IMR-90 (cell line): Measurements from ENCODE around the gene CRISPLD2. TPM values are rescaled to one million over a fixed set of nuclear protein-coding genes. Genes with fewer than 3 reads are reported as not detected.

Experiments
- ATAC-seq: fragments of 200-7000 bp; cut with Tn5 transposase; 2 replicates; pipeline ENCODE4 v1.9.1; 2020; ENCODE audit warnings: low read depth, mild to moderate bottlenecking, moderate library complexity
- BruUV-seq: library from RNA; stranded (reverse); fragments of 400-500 nt; replicated peaks from 2 replicates; lab custom pipeline; 2021; lab: Mats Ljungman, UMichigan
- CTCF ChIA-PET: fragments of 300-600 bp; formaldehyde crosslinking; extraction: SDS; loops from one replicate; lab custom pipeline; 2021; ENCODE audit warnings: antibody characterized with exemption; lab: Yijun Ruan, JAX
- POLR2A ChIA-PET: fragments of 300-600 bp; sonication (Branson Sonifier 250); formaldehyde crosslinking; loops from one replicate; lab custom pipeline; 2022; ENCODE audit warnings: antibody characterized with exemption; ENCODE audit not compliant: unreplicated experiment; lab: Charles Lee
- DNase-seq: peaks from one replicate; pipeline ENCODE4 v3.0.0; 2013
- H2AFZ ChIP-seq: replicated peaks from 2 replicates; pipeline ENCODE3; 2013; ENCODE audit warnings: low read length, mild to moderate bottlenecking; ENCODE audit not compliant: poor library complexity
- H2AK5ac ChIP-seq: 2 replicates; pipeline ENCODE4 v1.6.1; 2013; ENCODE audit warnings: low read depth, low read length, inconsistent platforms
- H2AK9ac ChIP-seq: replicated peaks from 2 replicates; pipeline ENCODE3; 2013; ENCODE audit warnings: mild to moderate bottlenecking, low read depth, low read length, moderate library complexity; ENCODE audit not compliant: poor library complexity
- H2BK120ac ChIP-seq: 2 replicates; pipeline ENCODE4 v1.6.1; 2013; ENCODE audit warnings: low read depth, low read length, inconsistent platforms
- H2BK15ac ChIP-seq: 3 replicates; pipeline ENCODE4 v1.6.1; 2013; ENCODE audit warnings: low read depth, low read length, inconsistent platforms
- H2BK20ac ChIP-seq: 2 replicates; pipeline ENCODE4 v1.6.1; 2013; ENCODE audit warnings: low read depth, mild to moderate bottlenecking, inconsistent platforms, low read length, moderate library complexity
- H2BK5ac ChIP-seq: 2 replicates; pipeline ENCODE4 v1.6.1; 2013; ENCODE audit warnings: mild to moderate bottlenecking, low read depth, low read length, inconsistent platforms; ENCODE audit not compliant: poor library complexity, severe bottlenecking
- H3K14ac ChIP-seq: replicated peaks from 2 replicates; pipeline ENCODE4 v1.6.1; 2013; ENCODE audit warnings: low read depth, low read length, inconsistent platforms
- H3K18ac ChIP-seq: 2 replicates; pipeline ENCODE4 v1.6.1; 2013; ENCODE audit warnings: low read depth, low read length, control low read depth
- H3K23ac ChIP-seq: 2 replicates; pipeline ENCODE4 v1.6.1; 2013; ENCODE audit warnings: low read depth, low read length, inconsistent platforms
- H3K27ac ChIP-seq: 2 replicates; pipeline ENCODE4 v1.5.1; 2013; ENCODE audit warnings: mild to moderate bottlenecking, control low read depth, low read length; ENCODE audit not compliant: insufficient read depth
- H3K27me3 ChIP-seq: 2 replicates; pipeline ENCODE4 v1.6.1; 2013; ENCODE audit warnings: low read length; ENCODE audit not compliant: control insufficient read depth, insufficient read depth
- H3K36me3 ChIP-seq: 2 replicates; pipeline ENCODE4 v1.6.1; 2013; ENCODE audit warnings: low read length, mixed read lengths; ENCODE audit not compliant: control insufficient read depth, insufficient read depth
- H3K4ac ChIP-seq: 2 replicates; pipeline ENCODE4 v1.6.1; 2013; ENCODE audit warnings: low read depth, low read length, inconsistent platforms
- H3K4me1 ChIP-seq: 2 replicates; pipeline ENCODE4 v1.6.1; 2013; ENCODE audit warnings: low read length, mixed read lengths; ENCODE audit not compliant: control insufficient read depth, insufficient read depth
- H3K4me2 ChIP-seq: 2 replicates; pipeline ENCODE4 v1.6.1; 2013; ENCODE audit warnings: low read depth, mild to moderate bottlenecking, control low read depth, low read length, moderate library complexity
- H3K4me3 ChIP-seq: 2 replicates; pipeline ENCODE4 v1.5.1; 2013; ENCODE audit warnings: low read depth, mild to moderate bottlenecking, control low read depth, low read length, moderate library complexity; ENCODE audit not compliant: insufficient read depth
- H3K56ac ChIP-seq: 2 replicates; pipeline ENCODE4 v1.6.1; 2013; ENCODE audit warnings: low read length, inconsistent platforms; ENCODE audit not compliant: insufficient read depth; ENCODE audit errors: extremely low read depth
- H3K79me1 ChIP-seq, 2 experiments: 2 replicates each; pipeline ENCODE4 v1.6.1; 2013; ENCODE audit warnings: low read length in 2 of 2, inconsistent platforms in 1 of 2, low read depth in 1 of 2
- H3K9ac ChIP-seq: 2 replicates; pipeline ENCODE4 v1.6.1; 2013; ENCODE audit warnings: low read depth, low read length, control low read depth
- H3K9me1 ChIP-seq: 2 replicates; pipeline ENCODE4 v1.6.1; 2013; ENCODE audit warnings: low read length, inconsistent platforms; ENCODE audit not compliant: insufficient read depth
- H3K9me3 ChIP-seq: 2 replicates; pipeline ENCODE4 v1.6.1; 2013; ENCODE audit warnings: low read length; ENCODE audit not compliant: control insufficient read depth, insufficient read depth
- H4K20me1 ChIP-seq: 2 replicates; pipeline ENCODE4 v1.6.1; 2013; ENCODE audit warnings: low read length, inconsistent platforms; ENCODE audit not compliant: insufficient read depth
- H4K5ac ChIP-seq: 2 replicates; pipeline ENCODE4 v1.6.1; 2013; ENCODE audit warnings: mild to moderate bottlenecking, low read depth, low read length, control low read depth
- H4K8ac ChIP-seq, 2 experiments: 2 replicates each; pipeline ENCODE4 v1.6.1; 2013; ENCODE audit warnings: low read depth in 2 of 2, low read length in 2 of 2, control low read depth in 1 of 2, inconsistent platforms in 1 of 2
- H4K91ac ChIP-seq: 2 replicates; pipeline ENCODE4 v1.6.1; 2013; ENCODE audit warnings: low read depth, low read length, inconsistent platforms; ENCODE audit not compliant: insufficient read depth
- ELK1 ChIP-seq: fragments of 150-350 bp; IDR thresholded peaks from 2 replicates; pipeline ENCODE4 v1.6.1; 2016; ENCODE audit warnings: low read depth, mild to moderate bottlenecking, low read length, moderate library complexity, borderline replicate concordance
- MAZ ChIP-seq: IDR thresholded peaks from 2 replicates; pipeline ENCODE4 v1.6.1; 2012; ENCODE audit warnings: low read depth, mild to moderate bottlenecking, low read length, improper control_type of control experiment, moderate library complexity, borderline replicate concordance
- NFE2L2 ChIP-seq: fragments of 150-350 bp; IDR thresholded peaks from 2 replicates; pipeline ENCODE4 v1.6.1; 2016; ENCODE audit warnings: low read depth, mild to moderate bottlenecking, low read length
- POLR2A ChIP-seq: IDR thresholded peaks from 2 replicates; pipeline ENCODE4 v1.6.1; 2012; ENCODE audit warnings: mild to moderate bottlenecking, low read depth, low read length
- RFX5 ChIP-seq: IDR thresholded peaks from 2 replicates; pipeline ENCODE4 v1.8.0; 2012; ENCODE audit warnings: low read depth, mild to moderate bottlenecking, low read length, moderate library complexity
- WGBS, 2 experiments: methylation state at CpG; one replicate each; pipeline versions ENCODE4 v1.1.5 to v1.1.7; 2013; ENCODE audit warnings: missing lambda C conversion rate in 2 of 2; ENCODE audit not compliant: insufficient read length in 1 of 2; ENCODE audit errors: extremely low coverage in 2 of 2; 5-methylcytosine and 5-hydroxymethylcytosine counted together
- dilution Hi-C: fragments of 300-500 bp; cut with HindIII; formaldehyde crosslinking; loops from one replicate; pipeline ENCODE4 v1.14.3; 2018; ENCODE audit warnings: low sequenced_read_pairs; ENCODE audit not compliant: unreplicated experiment
- in situ Hi-C: fragments of 300-500 bp; cut with MboI; formaldehyde crosslinking; loops from 3 replicates; pipeline ENCODE4 v1.14.3; 2019; ENCODE audit warnings: low sequenced_read_pairs, inconsistent platforms, mixed read lengths
- intact Hi-C: fragments of 100-400 bp; cut with micrococcal nuclease; formaldehyde crosslinking; loops from 2 replicates; pipeline ENCODE4 v1.10.0; 2022
- polyA plus RNA-seq, 3 experiments: library from polyadenylated mRNA; depleted of rRNA; stranded (reverse); fragments of >200 nt; gene quantifications; 2 replicates each; pipeline ENCODE4 v1.2.3, GENCODE V29; 2012; ENCODE audit warnings: low replicate concordance in 1 of 3
- total RNA-seq: library from RNA; depleted of rRNA; stranded (reverse); fragments of >200 nt; gene quantifications from 2 replicates; pipeline ENCODE4 v1.2.3, GENCODE V29; 2012

The CRISPLD2 gene
- total and polyA plus RNA-seq, 2 of the 4 experiments (the other 2 are of a cell fraction): 23.1 to 37.5 TPM

DNA sequence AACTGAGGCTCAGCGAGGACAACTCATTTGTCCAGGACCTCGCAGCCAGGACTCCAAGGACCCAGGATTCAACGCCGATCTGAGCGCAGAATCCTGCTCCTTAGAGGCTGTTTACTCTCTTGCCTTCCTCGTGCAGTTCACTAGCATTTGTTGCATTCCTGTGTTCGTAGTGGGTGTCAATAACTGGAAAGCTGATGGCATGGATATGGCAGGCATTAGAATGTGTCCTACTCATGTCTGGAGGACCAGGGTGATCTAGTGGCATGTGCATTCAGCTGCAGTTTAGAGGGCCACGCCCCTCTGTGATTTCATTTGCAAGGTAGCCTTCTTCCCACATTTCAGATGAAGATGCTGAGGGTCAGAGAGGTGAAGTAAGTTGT, 510 bp downstream of the CRISPLD2 start:
- 0 out of 2 replicates have a peak overlapping the region, but pooled peaks have one; percentile 0 for H2BK20ac ChIP-seq
- H4K91ac ChIP-seq: peak overlapping the region; percentile 8; the same call in 1 of the 2 replicates
- 0 out of 2 replicates have a peak overlapping the region, but pooled peaks have one; percentile 2 for H3K18ac ChIP-seq
- peak overlapping the region; percentile 13 for H2BK120ac ChIP-seq
- no peak for TF ChIP-seq MAZ
- no peak for TF ChIP-seq POLR2A
- TF ChIP-seq RFX5: no peak
- no peak for TF ChIP-seq ELK1
- TF ChIP-seq NFE2L2: no peak
- dilution Hi-C loops (no loop called here), intact Hi-C loops (loop anchor here (10.0 kb wide), 1 partner anchor 195 kb away; no protein-coding TSS in a partner anchor), in situ Hi-C loops (no loop called here)
- peak overlapping the region; percentile 75 for H3K4me2 ChIP-seq
- 70% methylated on average over 3 of the region's 8 CpGs; no CpG with 5 or more reads in 1 of the 2 experiments for WGBS, 2 experiments
- DNase-seq (no peak), ATAC-seq (peak; percentile 35)
- no TSS peak for BruUV-seq
- H3K9ac ChIP-seq: peak overlapping the region; percentile 61
- POLR2A ChIA-PET: interaction anchor here (0.5 to 1.8 kb wide), 6 partner anchors 9 to 133 kb away, joined by 3 to 14 read pairs (median 3); no protein-coding TSS in a partner anchor
- H3K36me3 ChIP-seq: peaks cover 3% of the 10 kb centered on the region; the same call in 1 of the 2 replicates
- peak overlapping the region; percentile 90 for H2AK9ac ChIP-seq
- H3K9me3 ChIP-seq: no peaks in the 10 kb centered on the region
- peaks cover 15% of the 10 kb centered on the region for H3K9me1 ChIP-seq
- H3K4me1 ChIP-seq: peaks cover 25% of the 10 kb centered on the region
- H3K4ac ChIP-seq: peak overlapping the region; percentile 51
- H3K23ac ChIP-seq: peak overlapping the region; percentile 72
- no peak overlapping the region for H2BK5ac ChIP-seq
- H3K79me1 ChIP-seq: peaks cover 29 to 47% of the 10 kb centered on the region in 2 experiments; a peak in 3 of 4 replicates
- peak overlapping the region; percentile 92 for H2AFZ ChIP-seq
- H4K8ac ChIP-seq: peak overlapping the region in 1 of 2 experiments; percentile 37; a peak in 2 of 4 replicates
- CTCF ChIA-PET: no interaction called here
- H2AK5ac ChIP-seq: peak overlapping the region; percentile 92
- peaks cover 30% of the 10 kb centered on the region for H4K20me1 ChIP-seq
- peak overlapping the region; percentile 1; the same call in 1 of the 3 replicates for H2BK15ac ChIP-seq
- H3K14ac ChIP-seq: peak overlapping the region; percentile 48
- H3K27me3 ChIP-seq: no peaks in the 10 kb centered on the region
- peak overlapping the region; percentile 52 for H3K4me3 ChIP-seq
- H3K27ac ChIP-seq: no peak overlapping the region; the same call in 1 of the 2 replicates
- no peak overlapping the region for H4K5ac ChIP-seq
- peak overlapping the region; percentile 36; the same call in 1 of the 2 replicates for H3K56ac ChIP-seq
